Panc1 (cell line): Measurements from ENCODE around the gene LPIN1. TPM values are rescaled to one million over a fixed set of nuclear protein-coding genes. Genes with fewer than 3 reads are reported as not detected.

Experiments
- ATAC-seq: fragments of 200-7000 bp; cut with Tn5 transposase; 2 replicates; pipeline ENCODE4 v1.9.1; 2020; ENCODE audit warnings: mild to moderate bottlenecking, moderate library complexity
- BruUV-seq: library from RNA; stranded (reverse); fragments of 400-500 nt; replicated peaks from 2 replicates; lab custom pipeline; 2021; lab: Mats Ljungman, UMichigan
- CTCF ChIA-PET: fragments of 300-600 bp; sonication (Branson Sonifier 250); formaldehyde crosslinking; loops from one replicate; lab custom pipeline; 2022; ENCODE audit warnings: antibody characterized with exemption; lab: Charles Lee
- POLR2A ChIA-PET: fragments of 300-600 bp; sonication (Branson Sonifier 250); formaldehyde crosslinking; loops from one replicate; lab custom pipeline; 2022; ENCODE audit warnings: antibody characterized with exemption; lab: Charles Lee
- DNase-seq: peaks from one replicate; pipeline ENCODE4 v3.0.0-alpha.2; 2010; ENCODE audit warnings: low read depth, low spot score
- H3K27ac ChIP-seq: 2 replicates; pipeline ENCODE4 v1.5.1; 2011; ENCODE audit warnings: mild to moderate bottlenecking, low read length, inconsistent platforms
- H3K27me3 ChIP-seq: fragments of 200-500 bp; sonication (Bioruptor generic); 2 replicates; pipeline ENCODE4 v1.6.0; 2014; ENCODE audit warnings: low read length, inconsistent platforms; ENCODE audit not compliant: control insufficient read depth, insufficient read depth
- H3K36me3 ChIP-seq: fragments of 200-500 bp; sonication (Bioruptor generic); 2 replicates; pipeline ENCODE4 v1.5.1; 2014; ENCODE audit warnings: inconsistent platforms, mild to moderate bottlenecking, low read length, moderate library complexity; ENCODE audit not compliant: control insufficient read depth, insufficient read depth
- H3K4me1 ChIP-seq: 2 replicates; pipeline ENCODE4 v1.5.1; 2011; ENCODE audit warnings: inconsistent platforms, mild to moderate bottlenecking, low read length, moderate library complexity; ENCODE audit not compliant: control insufficient read depth, insufficient read depth
- H3K4me3 ChIP-seq, 2 experiments: 2 replicates each; pipeline ENCODE4 v1.5.1; 2011 to 2012; ENCODE audit warnings: low read depth in 2 of 2, low read length in 2 of 2, mild to moderate bottlenecking in 2 of 2, inconsistent platforms in 1 of 2, moderate library complexity in 1 of 2
- H3K9me3 ChIP-seq: fragments of 200-500 bp; sonication (Bioruptor generic); 2 replicates; pipeline ENCODE4 v1.5.1; 2014; ENCODE audit warnings: low read depth, mild to moderate bottlenecking, inconsistent platforms, low read length, moderate library complexity; ENCODE audit not compliant: control insufficient read depth, insufficient read depth
- CTCF ChIP-seq: fragments of 450-650 bp; IDR thresholded peaks from 2 replicates; pipeline ENCODE4 v1.5.1; 2017; ENCODE audit warnings: mild to moderate bottlenecking
- POLR2AphosphoS5 ChIP-seq: IDR thresholded peaks from 2 replicates; pipeline ENCODE4 v1.6.1; 2012; ENCODE audit warnings: mild to moderate bottlenecking, low read depth, low read length, moderate library complexity
- REST ChIP-seq, 2 experiments: IDR thresholded peaks; 2 replicates each; pipeline ENCODE4 v1.6.1; 2011 to 2012; ENCODE audit warnings: low read depth in 2 of 2, control low read depth in 1 of 2, low read length in 1 of 2, mild to moderate bottlenecking in 1 of 2, moderate library complexity in 1 of 2; ENCODE audit not compliant: insufficient read depth in 1 of 2
- SIN3A ChIP-seq: IDR thresholded peaks from 2 replicates; pipeline ENCODE4 v1.6.1; 2012; ENCODE audit warnings: low read depth, mild to moderate bottlenecking, low read length, moderate library complexity, borderline replicate concordance; ENCODE audit not compliant: insufficient read depth
- TCF7L2 ChIP-seq: IDR thresholded peaks from 2 replicates; pipeline ENCODE4 v1.6.1; 2011; ENCODE audit warnings: mild to moderate bottlenecking, low read depth, low read length, inconsistent platforms
- in situ Hi-C: cut with HindIII; loops from 2 replicates; pipeline ENCODE4 v1.10.0; 2016; ENCODE audit warnings: low sequenced_read_pairs, low pct_unique_long_range_greater_than_20kb
- intact Hi-C: fragments of 100-400 bp; cut with micrococcal nuclease; formaldehyde crosslinking; loops from one replicate; pipeline ENCODE4 v1.10.0; 2022; ENCODE audit not compliant: unreplicated experiment
- total RNA-seq: library from RNA; stranded (reverse); gene quantifications from one replicate; pipeline ENCODE4 v1.2.1, GENCODE V29; 2021; ENCODE audit not compliant: unreplicated experiment

Gene LPIN1
- total RNA-seq, 1 experiment from 2014 or later, result 51.8 TPM

GRCh38 chr2:11774600-11774999 lies 28.2 kb downstream of the LPIN1 start:
- H3K9me3 ChIP-seq, result no peaks in the 10 kb centered on the region
- DNase-seq (no peak), ATAC-seq (no peak)
- intact Hi-C loops (no loop called here), in situ Hi-C loops (no loop called here)
- CTCF ChIA-PET, result no interaction called here
- no peak for TF ChIP-seq POLR2AphosphoS5
- no peak for TF ChIP-seq REST (IDR thresholded peaks at IDR 0.05; ENCODE audit: insufficient read depth in 1 of 2, low read depth in 2 of 2, low read length in 1 of 2)
- BruUV-seq, result no TSS peak
- H3K4me3 ChIP-seq, result no peak overlapping the region
- peaks cover 5% of the 10 kb centered on the region; the same call in 1 of the 2 replicates for H3K4me1 ChIP-seq
- no peaks in the 10 kb centered on the region for H3K27me3 ChIP-seq
- H3K27ac ChIP-seq, result no peak overlapping the region
- peaks cover 18% of the 10 kb centered on the region for H3K36me3 ChIP-seq
- POLR2A ChIA-PET, result interaction anchor here (0.6 kb wide), 1 partner anchor 28 kb away, joined by 3 read pairs; no protein-coding TSS in a partner anchor

- H3K27ac ChIP-seq, result no peak overlapping the region
- ATAC-seq (no peak), DNase-seq (no peak)
- TF ChIP-seq TCF7L2 (no peak), POLR2AphosphoS5 (no peak), REST (IDR thresholded peaks at IDR 0.05; ENCODE audit: insufficient read depth in 1 of 2, low read depth in 2 of 2, low read length in 1 of 2) (no peak), SIN3A (no peak), CTCF (no peak)
- CTCF ChIA-PET, result no interaction called here
- peaks cover 5% of the 10 kb centered on the region; the same call in 1 of the 2 replicates for H3K4me1 ChIP-seq
- H3K36me3 ChIP-seq, result peaks cover 22% of the 10 kb centered on the region
- H3K4me3 ChIP-seq, result no peak overlapping the region
- H3K27me3 ChIP-seq, result no peaks in the 10 kb centered on the region
- intact Hi-C loops (no loop called here), in situ Hi-C loops (no loop called here)
- no TSS peak for BruUV-seq
- H3K9me3 ChIP-seq, result no peaks in the 10 kb centered on the region
- POLR2A ChIA-PET, result interaction anchor here (0.6 kb wide), 1 partner anchor 29 kb away, joined by 3 read pairs; no protein-coding TSS in a partner anchor
Measured at GRCh38 chr2:11775384-11775783, 29.0 kb downstream of the LPIN1 start.
